Smooth muscle cell of the brain vasculature (primary cell): Measurements from ENCODE around the gene LMO1.

Experiments used
- DNase-seq: peaks from one replicate; pipeline ENCODE4 v3.0.0-alpha.2; 2012; ENCODE audit warnings: low read depth, low spot score

The LMO1 gene

GRCh38 chr11:8242499-8243280, 21.0 kb downstream of the LMO1 start:
- DNase-seq = no peak

DNA sequence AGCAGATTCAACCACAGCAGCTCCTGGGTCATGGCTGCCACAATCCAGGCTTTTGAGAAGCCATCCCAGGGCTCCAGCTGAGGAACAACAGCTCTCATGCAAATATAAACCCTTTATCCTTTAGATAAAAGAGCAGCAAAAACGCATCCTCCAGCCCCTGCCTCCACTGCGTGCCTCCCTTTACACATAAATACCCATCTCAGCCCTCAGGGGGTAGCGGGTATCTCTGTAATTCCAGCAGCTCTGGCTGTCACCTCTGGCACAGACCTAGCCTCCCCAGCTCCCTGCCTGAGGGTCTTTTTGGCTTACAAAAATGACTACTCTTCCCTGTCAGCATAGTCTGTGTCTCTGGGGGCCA, 21.6 kb downstream of the LMO1 start:
- no peak for DNase-seq

GRCh38 chr11:8241373-8242117, 22.1 kb downstream of the LMO1 start:
- DNase-seq = no peak

DNA sequence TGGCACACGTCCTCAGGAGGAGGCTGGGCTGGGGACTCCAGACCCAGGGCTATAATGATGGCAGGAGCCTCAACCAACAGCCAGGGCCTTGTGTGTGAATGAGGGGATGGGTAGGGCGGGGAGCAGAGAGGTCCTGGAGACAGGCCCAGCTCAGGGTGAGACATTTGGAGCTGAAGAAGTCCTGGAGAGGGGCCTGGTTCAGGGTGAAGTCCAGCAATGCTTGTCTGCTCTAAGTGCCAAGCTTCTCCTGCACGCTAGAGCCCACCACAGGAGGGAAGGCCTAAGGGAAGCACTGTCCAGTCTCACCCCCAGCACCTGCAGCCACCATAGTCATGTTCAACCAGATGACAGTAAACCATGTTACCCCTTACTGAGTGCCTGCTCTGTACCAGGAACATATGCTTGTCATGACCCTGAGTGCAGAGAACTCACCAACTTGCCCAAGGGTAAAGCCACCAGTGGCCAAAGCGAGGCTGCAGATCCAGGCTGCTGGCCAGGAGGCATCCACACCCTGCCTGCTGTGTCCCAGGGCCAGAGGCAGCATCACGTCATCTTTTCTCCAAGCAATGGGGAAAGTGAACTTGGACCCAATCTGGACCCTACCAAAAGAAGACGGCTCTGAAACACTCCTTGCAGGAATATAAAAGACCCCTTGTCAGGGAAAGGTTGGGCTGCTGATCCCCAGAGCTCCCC, 24.0 kb downstream of the LMO1 start:
- no peak for DNase-seq

DNA sequence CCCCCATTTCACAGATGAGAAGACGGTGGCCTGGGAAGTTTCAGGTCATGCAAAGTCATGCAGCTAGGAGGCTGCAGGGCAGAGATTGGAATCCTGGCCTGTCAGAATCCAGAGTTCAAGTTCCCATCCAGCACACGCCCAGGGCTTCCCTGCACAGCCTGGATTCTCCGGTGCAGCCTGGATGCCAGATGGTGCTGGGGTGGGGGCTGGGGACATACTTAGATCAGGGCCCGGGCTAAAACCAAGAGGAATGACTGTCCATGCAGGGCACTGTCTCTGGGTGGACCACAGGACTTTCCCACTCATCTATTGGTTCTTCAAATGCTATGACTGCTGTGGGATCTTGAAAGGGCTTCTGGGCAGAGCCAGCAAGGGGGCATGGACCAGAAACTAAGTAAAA, 24.6 kb downstream of the LMO1 start:
- no peak for DNase-seq

DNA sequence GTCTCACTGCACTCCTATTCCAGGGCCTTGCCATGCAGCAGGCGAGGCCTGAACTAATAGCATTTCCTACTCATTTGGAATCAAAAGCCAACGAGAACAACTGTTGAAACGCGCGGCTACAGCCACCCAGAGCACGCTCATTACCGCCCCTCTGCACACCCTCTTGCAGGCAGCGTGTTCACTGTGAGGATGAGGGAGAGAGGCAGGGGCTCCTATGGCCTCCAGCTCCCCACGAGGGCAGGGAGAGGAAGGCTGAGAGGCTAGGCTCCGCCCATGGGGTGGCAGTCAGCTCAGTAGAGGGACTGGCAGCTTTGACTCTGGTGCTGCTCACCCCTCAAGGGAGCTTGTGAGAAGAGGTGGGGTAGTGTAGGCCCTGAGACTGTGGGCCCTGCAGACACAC, 26.2 kb downstream of the LMO1 start:
- no peak for DNase-seq

GRCh38 chr11:8235925-8236324, 27.8 kb downstream of the LMO1 start:
- DNase-seq = no peak

- DNase-seq = no peak
Observed at GRCh38 chr11:8234910-8235309, 28.8 kb downstream of the LMO1 start.

- no peak for DNase-seq
Observed at GRCh38 chr11:8234425-8234821, 29.3 kb downstream of the LMO1 start.

DNA sequence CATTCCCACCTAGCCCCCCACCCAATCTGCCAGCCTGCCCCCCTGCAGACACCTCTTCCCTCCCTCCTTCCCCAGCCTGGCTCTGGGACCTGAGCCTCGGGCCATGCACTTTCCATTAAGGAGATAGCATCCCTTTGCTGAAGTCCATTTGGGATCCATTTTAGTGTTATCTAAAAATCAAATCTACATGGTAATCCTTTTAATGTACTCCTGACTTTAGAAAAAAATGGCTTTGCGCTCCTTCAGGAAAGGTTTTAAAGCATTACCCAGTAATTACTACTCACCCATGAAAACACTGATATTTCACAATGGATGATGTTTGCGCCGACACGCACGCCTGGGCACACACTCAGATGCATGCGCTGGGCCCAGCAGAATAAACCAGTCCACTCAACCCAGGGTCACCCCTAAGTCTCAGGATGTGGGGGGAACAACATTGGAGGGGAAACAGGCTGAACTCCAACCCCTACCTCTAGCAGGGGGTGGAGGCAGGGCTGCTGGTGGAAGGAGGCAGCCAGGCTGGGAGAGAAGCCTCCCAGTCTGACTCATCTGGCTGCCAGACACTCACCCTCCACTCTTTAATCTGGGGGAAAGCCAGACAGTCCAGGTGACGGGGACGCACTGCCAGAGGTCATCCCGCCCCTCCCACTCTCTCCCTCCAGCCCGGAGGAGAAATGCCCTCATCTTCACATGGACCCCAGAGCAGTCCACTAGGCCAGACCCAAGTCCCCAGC, 29.8 kb downstream of the LMO1 start:
- DNase-seq = no peak

- no peak for DNase-seq
Observed at GRCh38 chr11:8232849-8233606, 30.6 kb downstream of the LMO1 start.

DNA sequence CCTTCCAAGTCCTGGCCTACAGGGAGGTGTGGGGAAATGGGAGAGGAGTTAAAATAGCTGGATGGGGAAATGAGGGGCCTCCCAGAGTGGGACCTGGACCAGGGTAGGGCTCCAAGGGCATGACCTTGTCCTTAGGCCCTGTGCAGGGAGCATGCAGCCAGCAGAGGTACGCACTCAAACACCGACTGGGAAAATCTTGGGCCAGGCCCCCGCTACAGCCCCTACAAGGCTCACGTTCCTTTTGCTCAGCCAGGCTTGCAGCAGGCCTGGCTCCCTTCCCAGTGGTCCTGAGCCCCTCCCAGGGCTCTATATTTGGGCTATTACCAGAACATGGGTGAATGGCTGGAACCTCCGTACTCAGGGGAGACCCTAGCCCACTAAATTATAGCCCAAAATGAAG, 31.3 kb downstream of the LMO1 start:
- no peak for DNase-seq

DNA sequence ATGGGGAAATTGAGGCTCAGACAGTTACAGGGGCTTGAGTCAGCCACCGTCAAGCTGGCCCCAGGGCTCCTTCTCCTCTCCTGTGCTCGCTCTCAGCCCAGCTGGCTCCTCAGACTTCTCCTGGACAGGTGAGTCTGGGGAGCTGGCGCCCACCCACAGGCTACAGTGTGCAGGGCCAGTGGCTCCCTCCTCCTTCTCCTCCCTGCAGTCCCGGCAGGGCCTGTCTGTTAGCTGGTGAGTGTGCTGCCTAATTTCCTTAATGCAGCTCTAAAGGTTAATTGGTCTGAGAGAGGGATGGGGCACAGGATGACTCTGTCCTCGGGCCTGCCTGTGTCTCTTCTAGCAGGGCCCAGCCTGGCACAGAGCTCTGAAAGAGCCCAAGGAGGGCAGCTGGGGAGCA, 31.7 kb downstream of the LMO1 start:
- DNase-seq = no peak

GRCh38 chr11:8230921-8231847, 32.5 kb downstream of the LMO1 start:
- no peak for DNase-seq

DNA sequence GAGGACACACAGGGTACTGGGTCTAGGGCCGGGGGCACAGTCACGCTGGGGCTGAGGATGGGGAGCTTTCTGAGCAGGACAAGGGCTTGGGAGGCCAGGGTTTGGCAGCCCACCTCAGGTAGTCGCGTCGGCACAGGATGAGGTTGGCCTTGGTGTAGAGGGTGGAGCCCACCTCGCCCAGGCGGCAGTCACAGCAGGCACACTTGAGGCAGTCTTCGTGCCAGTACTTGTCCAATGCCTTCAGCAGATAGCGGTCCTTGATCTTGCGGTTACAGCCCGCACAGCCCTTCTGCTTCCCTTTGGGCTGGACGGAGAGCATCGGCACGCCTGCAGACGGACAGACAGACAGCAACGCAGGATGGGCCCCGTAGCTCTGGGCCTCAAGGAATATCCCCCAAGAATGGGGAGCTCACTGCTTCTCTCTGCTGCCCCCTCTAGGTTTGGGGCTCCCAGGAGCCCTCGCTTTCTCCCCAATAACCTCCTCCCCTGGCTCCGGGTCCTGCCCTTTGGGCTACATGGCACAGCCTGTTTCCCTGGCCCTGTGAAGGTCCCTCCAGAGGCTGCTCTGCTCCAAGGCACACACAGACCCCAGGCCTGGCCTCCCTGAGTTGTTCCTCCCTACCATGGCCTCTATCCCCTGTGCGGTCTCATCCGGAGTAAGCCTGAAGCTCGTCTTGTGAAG, 33.4 kb downstream of the LMO1 start:
- no peak for DNase-seq

DNA sequence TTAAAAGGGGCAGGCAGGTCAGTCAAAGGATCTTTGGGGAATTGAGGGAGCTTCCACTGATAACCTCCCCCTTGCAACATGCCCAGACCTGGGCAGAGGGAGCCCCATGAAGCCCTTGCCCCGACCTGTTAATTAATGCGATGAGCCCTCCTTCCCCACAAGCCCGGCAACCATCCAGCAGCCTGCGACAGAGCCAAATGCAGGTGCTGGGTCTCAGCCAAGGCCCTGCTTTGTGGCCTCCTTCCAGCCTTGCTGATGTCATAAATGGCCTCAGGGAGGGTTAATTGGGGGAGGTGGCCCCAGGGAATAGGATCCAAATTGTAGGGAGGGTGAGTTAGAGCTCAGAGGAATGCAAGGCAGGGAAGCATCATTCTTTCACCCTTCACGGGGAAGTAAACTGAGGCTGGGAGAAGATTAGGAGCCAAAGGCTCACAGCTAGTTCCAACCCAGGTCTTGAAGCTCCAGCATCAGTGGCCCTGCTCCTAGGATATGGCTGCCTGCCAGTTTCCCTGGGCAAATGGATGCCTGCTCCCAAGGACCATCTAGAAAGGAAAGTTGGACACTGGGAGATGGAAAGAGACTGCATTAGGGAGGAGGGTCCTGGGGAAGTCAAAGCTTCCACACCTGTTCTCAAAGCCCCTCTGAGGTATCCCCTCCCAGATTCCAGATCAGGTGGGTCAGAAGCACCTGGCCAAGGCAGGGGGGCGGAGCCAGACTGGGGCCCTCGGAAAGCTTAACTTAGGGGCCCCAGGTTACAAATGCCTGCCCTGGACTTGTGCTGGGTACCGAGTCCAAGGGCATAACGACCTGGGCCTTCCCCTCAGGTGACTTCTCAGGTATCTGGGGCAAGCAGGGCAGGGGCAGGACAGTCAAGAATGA, 34.1 kb downstream of the LMO1 start:
- DNase-seq = no peak

- DNase-seq = no peak
Observed at GRCh38 chr11:8228231-8228630, 35.4 kb downstream of the LMO1 start.
